Measurements from ENCODE around the gene SLC51A. TPM values are rescaled to one million over a fixed set of nuclear protein-coding genes. Genes with fewer than 3 reads are reported as not detected.
"Not testable (repeated sequence)": the region's sequence is repeated elsewhere in the genome, so short reads cannot be mapped to it uniquely, and the experiment has no call there.

Gene SLC51A
- total and polyA plus RNA-seq, 10 donors: 0.30 to 14.6 (median 3.4) TPM

DNA sequence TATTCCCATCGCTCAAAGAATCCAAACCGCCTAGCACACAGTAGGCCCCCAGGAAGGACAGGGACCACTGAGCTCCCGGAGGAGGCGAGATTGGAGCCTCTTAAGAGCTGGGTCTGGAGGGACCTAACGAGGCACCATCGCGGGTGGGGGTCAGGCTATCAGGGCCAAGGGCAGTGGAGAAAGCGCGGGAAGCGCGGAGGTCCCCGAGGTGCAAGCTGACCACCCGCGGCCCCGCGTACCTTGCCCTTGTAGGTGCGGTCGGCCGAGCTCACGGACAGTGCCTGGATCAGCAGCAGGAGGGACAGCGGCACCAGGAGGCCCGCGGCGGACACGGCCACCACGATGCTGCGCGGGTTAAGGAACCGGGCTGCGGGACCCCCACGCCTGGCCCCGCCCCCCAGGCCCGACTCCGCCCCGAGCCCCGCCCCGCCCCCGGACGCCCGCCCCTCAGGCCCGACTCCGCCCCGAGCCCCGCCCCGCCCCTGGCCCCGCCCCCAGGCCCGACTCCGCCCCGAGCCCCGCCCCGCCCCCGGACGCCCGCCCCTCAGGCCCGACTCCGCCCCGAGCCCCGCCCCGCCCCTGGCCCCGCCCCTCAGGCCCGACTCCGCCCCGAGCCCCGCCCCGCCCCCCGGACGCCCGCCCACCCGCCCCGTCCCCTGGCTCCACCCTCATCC lies 9.0 kb upstream of the SLC51A start:
- peak overlapping the region in 5 of 8 donors; percentile 13 to 66 (median 48) for H3K4me3 ChIP-seq
- intact Hi-C loops (cut with DNase I; ENCODE audit: low total_unique reads): no loop called here
- 18 to 47% (median 24%) methylated on average over 19 to 47 of the region's 70 CpGs for WGBS, 5 donors
- H3K9me3 ChIP-seq: no peaks in the 10 kb centered on the region
- peaks cover 0 to 8% (median 0%) of the 10 kb centered on the region in 7 donors for H3K27me3 ChIP-seq (replicated peaks in 1 of 7)
- DNase-seq: peak; percentile 91
- TF ChIP-seq POLR2AphosphoS5 (IDR thresholded peaks at IDR 0.05): peak in 1 of 3 donors; percentile 50
- TF ChIP-seq, protein P1, sequence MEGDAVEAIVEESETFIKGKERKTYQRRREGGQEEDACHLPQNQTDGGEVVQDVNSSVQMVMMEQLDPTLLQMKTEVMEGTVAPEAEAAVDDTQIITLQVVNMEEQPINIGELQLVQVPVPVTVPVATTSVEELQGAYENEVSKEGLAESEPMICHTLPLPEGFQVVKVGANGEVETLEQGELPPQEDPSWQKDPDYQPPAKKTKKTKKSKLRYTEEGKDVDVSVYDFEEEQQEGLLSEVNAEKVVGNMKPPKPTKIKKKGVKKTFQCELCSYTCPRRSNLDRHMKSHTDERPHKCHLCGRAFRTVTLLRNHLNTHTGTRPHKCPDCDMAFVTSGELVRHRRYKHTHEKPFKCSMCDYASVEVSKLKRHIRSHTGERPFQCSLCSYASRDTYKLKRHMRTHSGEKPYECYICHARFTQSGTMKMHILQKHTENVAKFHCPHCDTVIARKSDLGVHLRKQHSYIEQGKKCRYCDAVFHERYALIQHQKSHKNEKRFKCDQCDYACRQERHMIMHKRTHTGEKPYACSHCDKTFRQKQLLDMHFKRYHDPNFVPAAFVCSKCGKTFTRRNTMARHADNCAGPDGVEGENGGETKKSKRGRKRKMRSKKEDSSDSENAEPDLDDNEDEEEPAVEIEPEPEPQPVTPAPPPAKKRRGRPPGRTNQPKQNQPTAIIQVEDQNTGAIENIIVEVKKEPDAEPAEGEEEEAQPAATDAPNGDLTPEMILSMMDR (IDR thresholded peaks at IDR 0.05 in 8 of 11, conservative IDR thresholded peaks at IDR 0.05 in 3 of 11): no peak
- peaks cover 0 to 55% (median 28%) of the 10 kb centered on the region in 6 donors for H3K4me1 ChIP-seq
- H3K36me3 ChIP-seq: no peaks in the 10 kb centered on the region
- H3K27ac ChIP-seq: peak overlapping the region in 4 of 8 donors; percentile 55 to 81 (median 66)

DNA sequence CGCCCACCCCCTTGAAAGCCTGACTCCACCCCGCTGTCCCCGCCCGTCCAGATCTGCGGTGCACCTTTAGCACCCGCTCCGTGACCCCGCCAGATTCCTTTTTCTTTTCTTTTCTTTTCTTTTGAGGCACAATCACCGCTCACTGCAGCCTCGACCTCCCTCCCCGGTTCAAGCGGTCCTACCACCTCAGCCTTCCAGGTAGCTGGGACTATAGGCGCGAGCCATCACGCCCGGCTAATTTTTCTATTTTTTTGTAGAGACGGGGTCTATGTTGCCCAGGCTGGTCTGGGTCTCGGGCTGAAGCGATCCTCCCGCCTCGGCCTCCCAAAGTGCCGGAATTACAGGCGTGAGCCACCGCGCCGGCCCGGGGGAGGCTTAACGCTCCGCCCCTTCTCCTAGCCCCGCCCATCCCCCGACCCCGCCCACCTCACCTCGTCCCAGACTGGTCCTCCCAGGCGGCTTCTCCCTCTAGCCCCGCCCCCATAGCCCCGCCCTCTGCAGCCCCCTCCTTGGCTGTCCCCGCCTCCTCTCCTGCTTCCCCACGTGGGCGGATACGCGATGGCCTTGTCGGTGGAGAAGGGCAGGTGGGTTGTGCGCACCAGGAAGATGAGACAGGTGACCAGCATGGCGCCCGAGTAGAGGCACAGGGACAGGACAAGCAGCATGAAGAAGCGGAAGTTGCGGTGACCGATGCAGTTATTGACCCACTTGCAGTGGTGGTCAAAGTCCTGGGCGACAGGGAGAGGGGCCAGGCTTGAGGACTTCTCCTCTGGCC lies 8.3 kb upstream of the SLC51A start:
- peak overlapping the region in 5 of 8 donors; percentile 6 to 81 (median 70) for H3K27ac ChIP-seq
- H3K9me3 ChIP-seq: no peaks in the 10 kb centered on the region
- TF ChIP-seq, protein P1 (IDR thresholded peaks at IDR 0.05 in 8 of 11, conservative IDR thresholded peaks at IDR 0.05 in 3 of 11): no peak
- TF ChIP-seq POLR2A (IDR thresholded peaks at IDR 0.05) (no peak), POLR2AphosphoS5 (IDR thresholded peaks at IDR 0.05) (peak in 1 of 3 donors; percentile 20)
- no peaks in the 10 kb centered on the region for H3K36me3 ChIP-seq
- intact Hi-C loops (cut with DNase I; ENCODE audit: low total_unique reads): no loop called here
- H3K4me1 ChIP-seq: peaks cover 0 to 48% (median 22%) of the 10 kb centered on the region in 6 donors
- DNase-seq: peak; percentile 93
- H3K27me3 ChIP-seq (replicated peaks in 1 of 7): peaks cover 0 to 8% (median 0%) of the 10 kb centered on the region in 7 donors
- WGBS, 5 donors: 28 to 37% (median 33%) methylated on average over 44 to 49 of the region's 49 CpGs
- peak overlapping the region; percentile 15 to 66 (median 39) for H3K4me3 ChIP-seq

DNA sequence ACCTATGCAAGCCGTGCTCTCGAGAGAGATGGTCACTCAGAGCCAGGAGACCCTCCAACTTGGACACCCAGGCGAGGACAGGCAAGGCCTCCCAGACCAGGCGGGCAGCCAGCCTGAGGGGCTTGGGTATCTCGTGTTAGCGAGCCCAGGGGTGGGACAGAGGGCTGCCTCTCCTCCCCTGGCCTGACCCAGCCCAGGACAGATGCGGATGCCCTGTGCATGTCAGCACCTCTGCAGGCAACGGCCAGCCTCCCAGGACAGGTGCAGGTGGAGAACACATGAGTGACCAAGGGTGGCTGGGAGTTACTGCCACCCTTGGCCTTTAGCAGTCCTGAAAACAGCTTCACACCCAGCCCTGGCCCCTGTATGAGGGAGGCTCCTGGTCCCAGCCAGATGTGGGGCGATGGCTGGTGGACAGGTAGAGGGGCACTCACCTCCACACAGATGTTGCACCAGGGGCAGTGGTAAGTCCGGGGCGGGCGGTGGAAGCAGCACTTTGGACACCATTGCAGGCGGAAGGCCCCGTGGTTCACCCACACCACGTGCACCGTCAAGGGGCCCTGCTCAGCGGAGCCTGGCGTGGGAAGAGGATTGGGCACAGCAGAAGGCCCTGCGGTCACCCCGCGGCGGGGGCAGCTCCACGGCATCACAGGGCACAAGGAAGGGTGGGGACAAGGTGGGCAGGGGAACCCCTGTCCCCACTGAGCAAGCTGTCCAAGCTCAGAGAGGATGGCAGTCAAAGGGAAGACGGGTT lies 7.2 kb upstream of the SLC51A start:
- Histone ChIP-seq H3K27ac (no peak overlapping the region), H3K4me3 (no peak overlapping the region), H3K27me3 (replicated peaks in 1 of 7) (peaks cover 0 to 8% (median 0%) of the 10 kb centered on the region in 7 donors), H3K4me1 (peaks cover 0 to 37% (median 13%) of the 10 kb centered on the region in 6 donors), H3K9me3 (no peaks in the 10 kb centered on the region), H3K36me3 (no peaks in the 10 kb centered on the region)
- intact Hi-C loops (cut with DNase I; ENCODE audit: low total_unique reads): no loop called here
- WGBS, 5 donors: 84 to 94% (median 90%) methylated on average over 9 to 24 of the region's 24 CpGs
- DNase-seq: peak; percentile 82
- TF ChIP-seq, protein P1 (IDR thresholded peaks at IDR 0.05 in 8 of 11, conservative IDR thresholded peaks at IDR 0.05 in 3 of 11): no peak
- TF ChIP-seq POLR2A (IDR thresholded peaks at IDR 0.05): no peak
- no peak for TF ChIP-seq POLR2AphosphoS5 (IDR thresholded peaks at IDR 0.05)

DNA sequence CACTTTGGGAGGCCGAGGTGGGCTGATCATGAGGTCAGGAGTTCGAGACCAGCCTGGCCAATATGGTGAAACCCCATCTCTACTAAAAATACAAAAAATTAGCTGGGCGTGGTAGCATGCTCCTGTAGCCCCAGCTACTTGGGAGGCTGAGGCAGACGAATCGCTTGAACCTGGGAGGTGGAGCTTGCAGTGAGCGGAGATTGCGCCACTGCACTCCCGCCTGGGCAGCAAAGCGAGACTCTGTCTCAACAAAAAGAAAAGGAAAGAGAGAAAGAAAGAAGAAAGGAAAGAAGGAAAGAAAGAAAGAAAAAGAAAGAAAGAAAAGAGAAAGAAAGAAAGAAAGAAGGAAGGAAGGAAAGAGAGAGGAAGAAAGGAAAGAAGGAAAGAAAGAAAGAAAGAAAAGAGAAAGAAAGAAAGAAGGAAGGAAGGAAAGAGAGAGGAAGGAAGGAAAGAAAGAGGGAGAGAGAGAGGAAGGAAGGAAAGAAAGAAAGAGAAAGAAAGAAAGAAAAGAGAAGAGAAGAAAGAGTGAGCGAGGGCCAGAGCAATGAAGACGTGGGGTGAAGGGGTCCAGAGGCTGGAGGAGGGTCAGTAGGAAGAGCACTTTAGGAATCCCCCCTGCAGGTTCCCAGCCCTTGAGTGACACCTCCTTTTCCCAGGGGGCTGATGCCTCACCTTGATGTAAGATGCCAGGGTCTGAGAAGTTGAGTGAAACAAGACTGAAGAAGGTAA lies 6.2 kb upstream of the SLC51A start:
- 73 to 91% (median 82%) methylated on average over 11 of the region's 11 CpGs for WGBS, 5 donors
- H3K4me3 ChIP-seq; H3K36me3 ChIP-seq; H3K27ac ChIP-seq; intact Hi-C loops (cut with DNase I; ENCODE audit: low total_unique reads); DNase-seq; H3K27me3 ChIP-seq (replicated peaks in 1 of 7); H3K9me3 ChIP-seq: not testable (repeated sequence)
- H3K4me1 ChIP-seq: peaks cover 0 to 32% (median 9%) of the 10 kb centered on the region in 6 donors

Data from spleen (tissue), 11 donors.